GM10847 (cell line): ENCODE measurements around the gene PCP4.

Source experiments
- POLR2A ChIP-seq: IDR thresholded peaks from 2 replicates; pipeline ENCODE4 v1.6.1; 2011; ENCODE audit not compliant: insufficient read length; ENCODE audit errors: extremely low read depth

PCP4 gene

GRCh38 chr21:39946199-39946598 lies 79.0 kb downstream of the PCP4 start:
- TF ChIP-seq POLR2A: no peak

GRCh38 chr21:39947031-39947430 lies 79.8 kb downstream of the PCP4 start:
- TF ChIP-seq POLR2A: no peak

- TF ChIP-seq POLR2A: no peak
These were observed 84.2 kb downstream of the PCP4 start for GRCh38 chr21:39951183-39952101.

GRCh38 chr21:39952265-39952664 lies 85.0 kb downstream of the PCP4 start:
- TF ChIP-seq POLR2A: no peak

- TF ChIP-seq POLR2A: no peak
These were observed 87.3 kb downstream of the PCP4 start for GRCh38 chr21:39954570-39954969.

GRCh38 chr21:39955326-39955725 lies 88.1 kb downstream of the PCP4 start:
- TF ChIP-seq POLR2A: no peak

- TF ChIP-seq POLR2A: no peak
These were observed 89.3 kb downstream of the PCP4 start for GRCh38 chr21:39956586-39956985.

GRCh38 chr21:39958731-39959130 lies 91.5 kb downstream of the PCP4 start:
- TF ChIP-seq POLR2A: no peak

GRCh38 chr21:39961251-39961650 lies 94.0 kb downstream of the PCP4 start:
- no peak for TF ChIP-seq POLR2A

GRCh38 chr21:39965026-39965425 lies 97.8 kb downstream of the PCP4 start:
- TF ChIP-seq POLR2A: no peak

- TF ChIP-seq POLR2A: no peak
These were observed 99.5 kb downstream of the PCP4 start for GRCh38 chr21:39966786-39967185.

- no peak for TF ChIP-seq POLR2A
These were observed 100.8 kb downstream of the PCP4 start for GRCh38 chr21:39968010-39968409.

GRCh38 chr21:39969691-39970364 lies 102.6 kb downstream of the PCP4 start:
- TF ChIP-seq POLR2A: no peak

- no peak for TF ChIP-seq POLR2A
These were observed 104.7 kb downstream of the PCP4 start for GRCh38 chr21:39971956-39972355.

GRCh38 chr21:39972471-39972870 lies 105.2 kb downstream of the PCP4 start:
- no peak for TF ChIP-seq POLR2A
